ENCODE results near the gene XIST. TPM values are rescaled to one million over a fixed set of nuclear protein-coding genes. Genes with fewer than 3 reads are reported as not detected.

XIST gene
- 1.1 TPM in 1 of 2 replicates, not detected in the other for polyA plus RNA-seq

DNA sequence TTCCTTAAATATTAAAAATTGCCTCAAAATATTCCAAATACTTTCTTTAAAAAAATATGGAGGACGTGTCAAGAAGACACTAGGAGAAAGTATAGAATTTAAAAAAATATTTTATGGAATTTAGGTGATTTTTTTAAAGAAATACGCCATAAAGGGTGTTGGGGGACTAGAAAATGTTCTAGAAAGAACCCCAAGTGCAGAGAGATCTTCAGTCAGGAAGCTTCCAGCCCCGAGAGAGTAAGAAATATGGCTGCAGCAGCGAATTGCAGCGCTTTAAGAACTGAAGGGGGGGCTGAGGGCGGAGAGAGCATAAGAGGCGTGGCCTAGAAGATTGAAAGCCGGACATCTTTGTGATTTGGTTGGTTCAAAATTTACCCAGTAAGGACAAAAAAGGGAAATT is at the start of gene XIST:
XIST (minus strand) TSS at position 248 of the 400 bp plus-strand sequence.

Data from Purkinje cell (primary cell).